A673 (cell line): ENCODE measurements around the gene KPNA5. TPM values are rescaled to one million over a fixed set of nuclear protein-coding genes. Genes with fewer than 3 reads are reported as not detected.

Experiments used
- Bru-seq: library from RNA; stranded (reverse); fragments of 400-500 nt; gene quantifications from one replicate; lab custom pipeline; 2021; lab: Mats Ljungman, UMichigan
- BruChase-seq, 2 experiments: library from RNA; stranded (reverse); fragments of 400-500 nt; gene quantifications; one replicate each; lab custom pipeline; 2021; lab: Mats Ljungman, UMichigan
- BruUV-seq: library from RNA; stranded (reverse); fragments of 400-500 nt; replicated peaks from 2 replicates; lab custom pipeline; 2021; lab: Mats Ljungman, UMichigan
- CTCF ChIA-PET: fragments of 300-600 bp; sonication (Branson Sonifier 250); formaldehyde crosslinking; loops from one replicate; lab custom pipeline; 2022; ENCODE audit warnings: antibody characterized with exemption; lab: Charles Lee
- POLR2A ChIA-PET: fragments of 300-600 bp; sonication (Branson Sonifier 250); formaldehyde crosslinking; loops from one replicate; lab custom pipeline; 2022; ENCODE audit warnings: antibody characterized with exemption; ENCODE audit not compliant: low non-redundant PET; lab: Charles Lee
- DNase-seq: peaks from one replicate; pipeline ENCODE4 v3.0.0-alpha.2; 2015; ENCODE audit warnings: low spot score
- H3K27ac ChIP-seq: fragments of 200-600 bp; sonication (generic); 2 replicates; pipeline ENCODE4 v1.5.1; 2016; ENCODE audit warnings: mixed run types, low read depth, mild to moderate bottlenecking, mixed read lengths, antibody characterized with exemption, low read length; ENCODE audit not compliant: poor library complexity, severe bottlenecking
- H3K27me3 ChIP-seq: fragments of 200-600 bp; sonication (generic); replicated peaks from 2 replicates; pipeline ENCODE4 v1.6.1; 2017; ENCODE audit warnings: mixed run types, low read depth, mild to moderate bottlenecking, mixed read lengths, antibody characterized with exemption, low read length; ENCODE audit not compliant: insufficient read depth, poor library complexity
- H3K36me3 ChIP-seq: fragments of 200-600 bp; sonication (generic); 2 replicates; pipeline ENCODE4 v1.6.1; 2016; ENCODE audit warnings: mixed run types, mild to moderate bottlenecking, mixed read lengths, antibody characterized with exemption, low read length; ENCODE audit not compliant: insufficient read depth, poor library complexity, severe bottlenecking
- H3K4me1 ChIP-seq: fragments of 200-600 bp; sonication (generic); 2 replicates; pipeline ENCODE4 v1.6.1; 2017; ENCODE audit warnings: mixed run types, mild to moderate bottlenecking, mixed read lengths, antibody characterized with exemption, low read length; ENCODE audit not compliant: insufficient read depth, poor library complexity, severe bottlenecking
- H3K4me3 ChIP-seq: fragments of 200-600 bp; sonication (generic); 2 replicates; pipeline ENCODE4 v1.5.1; 2016; ENCODE audit warnings: low read depth, mixed run types, mild to moderate bottlenecking, mixed read lengths, low read length; ENCODE audit not compliant: poor library complexity, severe bottlenecking
- H3K9me3 ChIP-seq: fragments of 200-600 bp; sonication (generic); 2 replicates; pipeline ENCODE4 v1.6.1; 2016; ENCODE audit warnings: mixed run types, low read depth, mild to moderate bottlenecking, mixed read lengths, antibody characterized with exemption, low read length; ENCODE audit not compliant: poor library complexity, severe bottlenecking
- CTCF ChIP-seq: fragments of 300-800, 200-600 bp; sonication (generic); conservative IDR thresholded peaks from 2 replicates; pipeline ENCODE4 v1.5.1; 2017; ENCODE audit warnings: low read depth, mild to moderate bottlenecking, antibody characterized with exemption, low read length, moderate library complexity, mixed read lengths
- EZH2 ChIP-seq: fragments of 200-600 bp; sonication (generic); IDR thresholded peaks from 2 replicates; pipeline ENCODE4 v1.6.1; 2017; ENCODE audit warnings: borderline replicate concordance, low read depth, mild to moderate bottlenecking, mixed read lengths, antibody characterized with exemption, low read length; ENCODE audit not compliant: poor library complexity, severe bottlenecking
- intact Hi-C: fragments of 100-400 bp; cut with micrococcal nuclease; formaldehyde crosslinking; loops from one replicate; pipeline ENCODE4 v1.10.0; 2022; ENCODE audit not compliant: unreplicated experiment
- long read RNA-seq: library from polyadenylated mRNA; stranded (forward); transcript quantifications from one replicate; pipeline ENCODE4 v2.0.0, GENCODE V29; 2022
- total RNA-seq: library from RNA; stranded (reverse); gene quantifications from 2 replicates; pipeline ENCODE4 v1.2.3, GENCODE V29; 2021

The KPNA5 gene
- total RNA-seq: 17.3 and 19.4 TPM in 2 replicates
- Bru-seq, nascent RNA: percentile 88 among the genes with signal in this experiment
- BruChase-seq, experiment 1, labeled RNA remaining after a 2-hour chase: percentile 84 among the genes with signal in this experiment
- BruChase-seq, experiment 2, labeled RNA remaining after a 6-hour chase: percentile 65 among the genes with signal in this experiment
- long read RNA-seq, full-length matches to known transcripts: 24 of 40 reads
- long read RNA-seq, partial matches to known transcripts: 5 of 40 reads
- long read RNA-seq, other reads (novel, unspliced or antisense): 11 of 40 reads

- no TSS peak for BruUV-seq
- H3K4me3 ChIP-seq: peak within 1 kb of the TSS; percentile 74
- peak; percentile 97 for DNase-seq
- H3K4me1 ChIP-seq: peaks cover 8% of the 10 kb centered on the region
- CTCF ChIA-PET: no interaction called here
- H3K36me3 ChIP-seq: peaks cover 13% of the 10 kb centered on the region
- H3K9me3 ChIP-seq: no peaks in the 10 kb centered on the region
- no peak for TF ChIP-seq EZH2
- peak within 1 kb of the TSS; percentile 88 for H3K27ac ChIP-seq
- POLR2A ChIA-PET: no interaction called here
- no peaks in the 10 kb centered on the region for H3K27me3 ChIP-seq
- intact Hi-C loops: no loop called here
Observed at GRCh38 chr6:116680880-116681672, at the start of gene KPNA5. Gene KPNA5, plus strand, starts transcription at chr6:116681211. Its CDS starts 124 bp downstream, at chr6:116681335.

DNA sequence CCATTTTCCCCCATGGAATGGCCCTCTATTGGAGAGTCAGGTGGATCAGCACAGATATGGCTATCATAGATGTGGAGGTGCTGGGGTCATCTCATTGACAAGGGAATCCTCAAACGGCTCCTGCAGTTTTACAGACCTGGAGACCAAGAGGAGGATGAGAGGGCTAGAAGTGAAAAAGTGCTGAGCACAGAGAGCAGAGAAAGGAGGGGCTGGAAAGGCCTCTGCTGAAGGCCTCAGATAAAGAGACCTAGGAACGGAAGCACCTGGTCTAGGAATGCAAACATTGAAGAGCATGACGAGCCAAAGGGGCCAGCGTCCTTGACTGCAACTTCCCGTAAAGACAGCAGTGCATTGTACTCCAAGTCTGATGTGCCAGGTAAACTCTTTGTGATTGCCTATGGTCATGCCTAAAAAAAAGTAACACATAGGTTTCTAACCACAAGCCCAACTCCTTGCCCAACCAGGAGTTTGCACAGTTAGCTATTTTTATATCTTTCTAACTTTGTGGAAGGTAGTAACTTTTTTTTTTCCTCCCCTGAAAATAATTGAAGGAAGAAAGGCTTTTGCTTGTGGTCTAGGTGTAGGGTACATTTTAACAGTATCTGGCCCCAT, 49.5 kb upstream of the KPNA5 start:
- Histone ChIP-seq H3K27me3 (no peaks in the 10 kb centered on the region), H3K4me1 (no peaks in the 10 kb centered on the region), H3K36me3 (no peaks in the 10 kb centered on the region), H3K27ac (no peak overlapping the region), H3K4me3 (no peak overlapping the region), H3K9me3 (no peaks in the 10 kb centered on the region)
- DNase-seq: no peak
- ChIA-PET CTCF (no interaction called here), POLR2A (no interaction called here)
- intact Hi-C loops: no loop called here
- no TSS peak for BruUV-seq
- TF ChIP-seq CTCF (no peak), EZH2 (no peak)

DNA sequence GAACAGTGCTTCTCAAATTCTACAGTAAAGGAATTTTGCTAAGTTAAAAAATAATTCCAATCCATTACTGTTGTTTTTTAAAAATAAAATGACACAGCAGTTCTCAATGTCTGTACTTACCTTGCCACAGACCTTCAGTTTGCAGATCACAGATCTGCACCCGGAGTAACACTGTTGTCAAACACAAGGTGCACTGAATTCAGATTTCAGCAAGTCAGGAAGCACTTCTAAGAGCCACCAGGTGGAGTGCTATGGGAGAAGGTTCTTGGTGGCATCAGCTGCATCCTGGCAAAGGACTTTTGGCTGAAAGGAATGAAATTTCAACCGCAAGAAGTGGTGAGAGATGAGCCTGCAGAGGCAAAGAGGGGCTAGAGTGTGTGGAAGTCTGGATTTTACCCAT, 47.3 kb upstream of the KPNA5 start:
- intact Hi-C loops: no loop called here
- H3K4me1 ChIP-seq: no peaks in the 10 kb centered on the region
- H3K27ac ChIP-seq: no peak overlapping the region
- H3K9me3 ChIP-seq: no peaks in the 10 kb centered on the region
- H3K36me3 ChIP-seq: no peaks in the 10 kb centered on the region
- DNase-seq: peak; percentile 23
- no peaks in the 10 kb centered on the region for H3K27me3 ChIP-seq
- BruUV-seq: no TSS peak
- ChIA-PET POLR2A (no interaction called here), CTCF (no interaction called here)
- TF ChIP-seq CTCF: peak; percentile 27; the same call in 1 of the 2 replicates
- no peak for TF ChIP-seq EZH2
- H3K4me3 ChIP-seq: no peak overlapping the region
